HCT116 (cell line): ENCODE results near the gene CROT. TPM values are rescaled to one million over a fixed set of nuclear protein-coding genes. Genes with fewer than 3 reads are reported as not detected.

Experiments used
- ATAC-seq: fragments of 200-7000 bp; cut with Tn5 transposase; 2 replicates; pipeline ENCODE4 v1.9.1; 2020; ENCODE audit warnings: mild to moderate bottlenecking, moderate library complexity
- BruUV-seq: library from RNA; stranded (reverse); fragments of 400-500 nt; replicated peaks from 2 replicates; lab custom pipeline; 2021; lab: Mats Ljungman, UMichigan
- CTCF ChIA-PET: fragments of 300-600 bp; sonication (Branson Sonifier 250); formaldehyde crosslinking; loops from one replicate; lab custom pipeline; 2021; ENCODE audit warnings: antibody characterized with exemption; lab: Charles Lee
- POLR2A ChIA-PET: fragments of 300-600, 350-600 bp; sonication (Branson Sonifier 250); formaldehyde crosslinking; loops from one replicate; lab custom pipeline; 2021; ENCODE audit warnings: antibody characterized with exemption; lab: Charles Lee
- RAD21 ChIA-PET, 2 experiments: fragments of 300-600 bp; sonication (Branson Sonifier 250); formaldehyde crosslinking; loops; one replicate each; lab custom pipeline; 2023; ENCODE audit warnings: low total read pairs in 2 of 2; ENCODE audit not compliant: uncharacterized antibody in 2 of 2, unreplicated experiment in 2 of 2, low non-redundant PET in 1 of 2; lab: Charles Lee
- DNase-seq: peaks from one replicate; pipeline ENCODE4 v3.0.0-alpha.2; 2010; ENCODE audit warnings: low read depth, low spot score
- H2AFZ ChIP-seq: fragments of 200-600 bp; shearing (Covaris generic), sonication (generic); 2 replicates; pipeline ENCODE4 v1.6.1; 2017; ENCODE audit warnings: low read depth, mixed run types, mixed read lengths, antibody characterized with exemption, low read length; ENCODE audit not compliant: poor library complexity, severe bottlenecking
- H3K27ac ChIP-seq: 2 replicates; pipeline ENCODE4 v1.5.1; 2012; ENCODE audit warnings: low read depth, low read length
- H3K27me3 ChIP-seq: fragments of 200-600 bp; sonication (generic); 2 replicates; pipeline ENCODE4 v1.6.1; 2016; ENCODE audit warnings: mixed run types, low read length, mixed read lengths; ENCODE audit not compliant: insufficient read depth
- H3K36me3 ChIP-seq, 2 experiments: fragments of 200-500 bp in 1 of 2; fragments of 200-600 bp in 1 of 2; sonication (Bioruptor generic) in 1 of 2; sonication (generic) in 1 of 2; 2 replicates each; pipeline versions ENCODE4 v1.5.1 to v1.6.1; 2014 to 2016; ENCODE audit warnings: low read length in 2 of 2, inconsistent platforms in 1 of 2, mixed read lengths in 1 of 2, mixed run types in 1 of 2; ENCODE audit not compliant: insufficient read depth in 2 of 2, control insufficient read depth in 1 of 2
- H3K4me1 ChIP-seq, 2 experiments: fragments of 200-600 bp in 1 of 2; sonication (generic) in 1 of 2; 2 replicates each; pipeline versions ENCODE4 v1.5.1 to v1.6.1; 2012 to 2017; ENCODE audit warnings: low read length in 2 of 2, inconsistent platforms in 1 of 2, mild to moderate bottlenecking in 1 of 2, mixed read lengths in 1 of 2, mixed run types in 1 of 2, moderate library complexity in 1 of 2; ENCODE audit not compliant: insufficient read depth in 2 of 2, control insufficient read depth in 1 of 2
- H3K4me2 ChIP-seq: fragments of 200-600 bp; sonication (generic); 2 replicates; pipeline ENCODE4 v1.6.1; 2017; ENCODE audit warnings: mixed run types, low read length, mixed read lengths
- H3K4me3 ChIP-seq, 2 experiments: fragments of 200-600 bp in 1 of 2; sonication (generic) in 1 of 2; replicated peaks in 1 of 2; 2 replicates each; pipeline ENCODE4 v1.5.1; 2011 to 2016; ENCODE audit warnings: low read length in 2 of 2, control low read depth in 1 of 2, low read depth in 1 of 2, mild to moderate bottlenecking in 1 of 2, mixed read lengths in 1 of 2, mixed run types in 1 of 2
- H3K79me2 ChIP-seq: fragments of 200-600 bp; sonication (generic); 2 replicates; pipeline ENCODE4 v1.6.1; 2017; ENCODE audit warnings: mild to moderate bottlenecking, mixed run types, low read length, moderate library complexity, mixed read lengths; ENCODE audit not compliant: insufficient read depth
- H3K9ac ChIP-seq: fragments of 200-600 bp; sonication (generic); 2 replicates; pipeline ENCODE4 v1.6.1; 2016; ENCODE audit warnings: low read length, mixed read lengths
- H3K9me2 ChIP-seq: fragments of 200-600 bp; sonication (generic), shearing (Covaris generic); 2 replicates; pipeline ENCODE4 v1.6.1; 2017; ENCODE audit warnings: mixed run types, mild to moderate bottlenecking, moderate library complexity; ENCODE audit not compliant: insufficient read depth
- H3K9me3 ChIP-seq, 2 experiments: fragments of 200-500 bp in 1 of 2; fragments of 200-600 bp in 1 of 2; sonication (Bioruptor generic) in 1 of 2; sonication (generic) in 1 of 2; 2 replicates each; pipeline ENCODE4 v1.6.1; 2014 to 2017; ENCODE audit warnings: low read length in 2 of 2, mixed read lengths in 2 of 2, inconsistent platforms in 1 of 2, low read depth in 1 of 2, mild to moderate bottlenecking in 1 of 2, mixed run types in 1 of 2, moderate library complexity in 1 of 2; ENCODE audit not compliant: control insufficient read depth in 1 of 2, insufficient read depth in 1 of 2
- H4K20me1 ChIP-seq: fragments of 200-600 bp; sonication (generic), shearing (Covaris generic); 2 replicates; pipeline ENCODE4 v1.6.1; 2017; ENCODE audit warnings: mixed run types, mild to moderate bottlenecking, moderate library complexity; ENCODE audit not compliant: insufficient read depth
- CBX3 ChIP-seq: IDR thresholded peaks from 2 replicates; pipeline ENCODE4 v1.6.1; 2012; ENCODE audit warnings: low read depth
- EGR1 ChIP-seq: IDR thresholded peaks from 2 replicates; pipeline ENCODE4 v1.6.1; 2012; ENCODE audit warnings: low read depth
- EZH2phosphoT487 ChIP-seq: fragments of 200-600 bp; IDR thresholded peaks from 2 replicates; pipeline ENCODE4 v1.6.1; 2018; ENCODE audit warnings: antibody characterized with exemption, borderline replicate concordance
- JUND ChIP-seq: IDR thresholded peaks from 2 replicates; pipeline ENCODE4 v1.6.1; 2012
- SRF ChIP-seq: IDR thresholded peaks from 2 replicates; pipeline ENCODE4 v1.6.1; 2012; ENCODE audit warnings: low read depth
- YY1 ChIP-seq: IDR thresholded peaks from 2 replicates; pipeline ENCODE4 v1.6.1; 2011; ENCODE audit warnings: low read length, low read depth, moderate library complexity, mild to moderate bottlenecking; ENCODE audit not compliant: insufficient replicate concordance; ENCODE audit errors: extremely low read depth
- ZFX ChIP-seq: fragments of 450-650 bp; IDR thresholded peaks from 2 replicates; pipeline ENCODE4 v1.6.1; 2017
- intact Hi-C: fragments of 100-400 bp; cut with micrococcal nuclease; formaldehyde crosslinking; loops from 2 replicates; pipeline ENCODE4 v1.10.0; 2022
- total RNA-seq: library from RNA; stranded (reverse); gene quantifications from one replicate; pipeline ENCODE4 v1.2.1, GENCODE V29; 2021; ENCODE audit not compliant: unreplicated experiment
- TF ChIP-seq, protein P1 (sequence below): IDR thresholded peaks from 2 replicates; pipeline ENCODE4 v1.6.1; 2012; ENCODE audit warnings: low read depth

CROT gene
- total RNA-seq, 1 experiment from 2014 or later: 0.07 TPM

DNA sequence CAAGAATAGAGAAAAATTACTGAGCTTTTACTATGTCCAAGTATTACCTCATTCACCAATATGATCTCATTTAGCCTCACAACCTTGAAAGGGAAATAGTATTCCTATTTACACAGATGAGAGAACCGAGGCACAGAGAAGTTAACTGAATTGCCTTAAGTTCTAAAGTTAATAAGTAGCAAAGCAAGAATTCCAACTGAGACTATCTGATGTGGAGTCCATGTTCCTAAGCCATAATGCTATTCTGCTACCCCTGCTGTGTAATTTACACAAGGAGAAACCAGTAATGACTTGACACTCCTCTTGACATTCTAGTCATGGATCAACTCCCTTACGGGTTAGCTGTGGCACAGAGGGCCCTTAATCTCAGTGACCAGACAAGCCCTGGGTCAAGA is 69.3 kb downstream of the CROT start:
- H3K4me3 ChIP-seq: no peak overlapping the region
- no peak for TF ChIP-seq YY1
- TF ChIP-seq CBX3: no peak
- TF ChIP-seq SRF: no peak
- TF ChIP-seq, protein P1, sequence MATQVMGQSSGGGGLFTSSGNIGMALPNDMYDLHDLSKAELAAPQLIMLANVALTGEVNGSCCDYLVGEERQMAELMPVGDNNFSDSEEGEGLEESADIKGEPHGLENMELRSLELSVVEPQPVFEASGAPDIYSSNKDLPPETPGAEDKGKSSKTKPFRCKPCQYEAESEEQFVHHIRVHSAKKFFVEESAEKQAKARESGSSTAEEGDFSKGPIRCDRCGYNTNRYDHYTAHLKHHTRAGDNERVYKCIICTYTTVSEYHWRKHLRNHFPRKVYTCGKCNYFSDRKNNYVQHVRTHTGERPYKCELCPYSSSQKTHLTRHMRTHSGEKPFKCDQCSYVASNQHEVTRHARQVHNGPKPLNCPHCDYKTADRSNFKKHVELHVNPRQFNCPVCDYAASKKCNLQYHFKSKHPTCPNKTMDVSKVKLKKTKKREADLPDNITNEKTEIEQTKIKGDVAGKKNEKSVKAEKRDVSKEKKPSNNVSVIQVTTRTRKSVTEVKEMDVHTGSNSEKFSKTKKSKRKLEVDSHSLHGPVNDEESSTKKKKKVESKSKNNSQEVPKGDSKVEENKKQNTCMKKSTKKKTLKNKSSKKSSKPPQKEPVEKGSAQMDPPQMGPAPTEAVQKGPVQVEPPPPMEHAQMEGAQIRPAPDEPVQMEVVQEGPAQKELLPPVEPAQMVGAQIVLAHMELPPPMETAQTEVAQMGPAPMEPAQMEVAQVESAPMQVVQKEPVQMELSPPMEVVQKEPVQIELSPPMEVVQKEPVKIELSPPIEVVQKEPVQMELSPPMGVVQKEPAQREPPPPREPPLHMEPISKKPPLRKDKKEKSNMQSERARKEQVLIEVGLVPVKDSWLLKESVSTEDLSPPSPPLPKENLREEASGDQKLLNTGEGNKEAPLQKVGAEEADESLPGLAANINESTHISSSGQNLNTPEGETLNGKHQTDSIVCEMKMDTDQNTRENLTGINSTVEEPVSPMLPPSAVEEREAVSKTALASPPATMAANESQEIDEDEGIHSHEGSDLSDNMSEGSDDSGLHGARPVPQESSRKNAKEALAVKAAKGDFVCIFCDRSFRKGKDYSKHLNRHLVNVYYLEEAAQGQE: no peak
- no peak for TF ChIP-seq EZH2phosphoT487
- no peak for TF ChIP-seq ZFX
- TF ChIP-seq JUND: no peak
- no peak for TF ChIP-seq EGR1
- TF ChIP-seq, all 23 proteins: peak for 0
- no peaks in the 10 kb centered on the region for H3K36me3 ChIP-seq
- no peaks in the 10 kb centered on the region for H3K4me1 ChIP-seq
- H4K20me1 ChIP-seq: no peaks in the 10 kb centered on the region
- intact Hi-C loops: loop anchor here (5.0 kb wide), 2 partner anchors 177 to 497 kb away; no protein-coding TSS in a partner anchor
- H3K27me3 ChIP-seq: no peaks in the 10 kb centered on the region
- BruUV-seq: no TSS peak
- ChIA-PET CTCF (interaction anchor here (1.0 to 4.2 kb wide), 2 partner anchors 98 to 103 kb away, joined by 4 to 28 read pairs; no protein-coding TSS in a partner anchor), POLR2A (no interaction called here), RAD21 (no interaction called here)
- H2AFZ ChIP-seq: no peak overlapping the region
- ATAC-seq: no peak
- no peak for DNase-seq
- H3K9me3 ChIP-seq: no peaks in the 10 kb centered on the region
- H3K27ac ChIP-seq: no peak overlapping the region
- H3K9ac ChIP-seq: no peak overlapping the region
- no peak overlapping the region for H3K4me2 ChIP-seq
- no peaks in the 10 kb centered on the region for H3K79me2 ChIP-seq
- no peaks in the 10 kb centered on the region for H3K9me2 ChIP-seq
